ENCODE results near the gene GPR132.
"Not testable (repeated sequence)": the region's sequence is repeated elsewhere in the genome, so short reads cannot be mapped to it uniquely, and the experiment has no call there.

GPR132 gene

GRCh38 chr14:105042813-105043212 is 22.4 kb downstream of the GPR132 start:
- no peak overlapping the region for H3K4me3 ChIP-seq (ENCODE audit: low read length)
- no peak for TF ChIP-seq ZNF274 (IDR thresholded peaks at IDR 0.05; ENCODE audit: low read depth, low read length)

GRCh38 chr14:105041841-105042765 is 23.1 kb downstream of the GPR132 start:
- H3K4me3 ChIP-seq (ENCODE audit: low read length), result no peak overlapping the region

GRCh38 chr14:105039458-105040205 is 25.6 kb downstream of the GPR132 start:
- no peak overlapping the region for H3K4me3 ChIP-seq (ENCODE audit: low read length)
- no peak for TF ChIP-seq ZNF274 (IDR thresholded peaks at IDR 0.05; ENCODE audit: low read depth, low read length)

More at GRCh38 chr14:105041841-105042765, 23.1 kb downstream of the GPR132 start:
- TF ChIP-seq ZNF274 (IDR thresholded peaks at IDR 0.05; ENCODE audit: low read depth, low read length), result no peak

GRCh38 chr14:105035616-105036015 is 29.6 kb downstream of the GPR132 start:
- H3K4me3 ChIP-seq (ENCODE audit: low read length), result not testable (repeated sequence)

- no peak overlapping the region for H3K4me3 ChIP-seq (ENCODE audit: low read length)
- TF ChIP-seq ZNF274 (IDR thresholded peaks at IDR 0.05; ENCODE audit: low read depth, low read length), result no peak
Measured at GRCh38 chr14:105034315-105035039, 30.8 kb downstream of the GPR132 start.

GRCh38 chr14:105033412-105033900 is 31.8 kb downstream of the GPR132 start:
- not testable (repeated sequence) for H3K4me3 ChIP-seq (ENCODE audit: low read length)

- H3K4me3 ChIP-seq (ENCODE audit: low read length), result not testable (repeated sequence)
Measured at GRCh38 chr14:105032451-105032901, 32.8 kb downstream of the GPR132 start.

- H3K4me3 ChIP-seq (ENCODE audit: low read length), result no peak overlapping the region
- TF ChIP-seq ZNF274 (IDR thresholded peaks at IDR 0.05; ENCODE audit: low read depth, low read length), result no peak
Measured at GRCh38 chr14:105030836-105031396, 34.3 kb downstream of the GPR132 start.

- no peak for TF ChIP-seq ZNF274 (IDR thresholded peaks at IDR 0.05; ENCODE audit: low read depth, low read length)
- no peak overlapping the region for H3K4me3 ChIP-seq (ENCODE audit: low read length)
Measured at GRCh38 chr14:105030194-105030593, 35.0 kb downstream of the GPR132 start.

GRCh38 chr14:105029402-105029801 is 35.8 kb downstream of the GPR132 start:
- no peak for TF ChIP-seq ZNF274 (IDR thresholded peaks at IDR 0.05; ENCODE audit: low read depth, low read length)
- no peak overlapping the region for H3K4me3 ChIP-seq (ENCODE audit: low read length)

- no peak overlapping the region for H3K4me3 ChIP-seq (ENCODE audit: low read length)
- TF ChIP-seq ZNF274 (IDR thresholded peaks at IDR 0.05; ENCODE audit: low read depth, low read length), result no peak
Measured at GRCh38 chr14:105028251-105028927, 36.8 kb downstream of the GPR132 start.

GRCh38 chr14:105027718-105028117 is 37.5 kb downstream of the GPR132 start:
- H3K4me3 ChIP-seq (ENCODE audit: low read length), result not testable (repeated sequence)

GRCh38 chr14:105026802-105027563 is 38.2 kb downstream of the GPR132 start:
- H3K4me3 ChIP-seq (ENCODE audit: low read length), result no peak overlapping the region
- no peak for TF ChIP-seq ZNF274 (IDR thresholded peaks at IDR 0.05; ENCODE audit: low read depth, low read length)
